MCF 10A (cell line): Measurements from ENCODE around the gene GRID1. TPM values are rescaled to one million over a fixed set of nuclear protein-coding genes. Genes with fewer than 3 reads are reported as not detected.

Experiments used
- BruUV-seq: library from RNA; stranded (reverse); fragments of 400-500 nt; replicated peaks from 2 replicates; lab custom pipeline; 2021; lab: Mats Ljungman, UMichigan
- CTCF ChIA-PET: fragments of 300-600 bp; sonication (Branson Sonifier 250); formaldehyde crosslinking; extraction: SDS; loops from one replicate; lab custom pipeline; 2021; ENCODE audit warnings: antibody characterized with exemption, inconsistent platforms; lab: Yijun Ruan, JAX
- POLR2A ChIA-PET: fragments of 300-600, 350-650 bp; sonication (Branson Sonifier 250); formaldehyde crosslinking; extraction: SDS; loops from one replicate; lab custom pipeline; 2020; ENCODE audit warnings: antibody characterized with exemption, inconsistent platforms; lab: Yijun Ruan, JAX
- DNase-seq: peaks from one replicate; pipeline ENCODE4 v3.0.0-alpha.2; 2018; ENCODE audit not compliant: unreplicated experiment
- H3K27ac Mint-ChIP-seq: one replicate; pipeline ENCODE4 v1.8.0; 2022; ENCODE audit warnings: mild to moderate bottlenecking, low read depth, mixed read lengths; ENCODE audit not compliant: unreplicated experiment
- H3K27me3 Mint-ChIP-seq: one replicate; pipeline ENCODE4 v1.8.0; 2022; ENCODE audit warnings: mixed read lengths; ENCODE audit not compliant: insufficient read depth, unreplicated experiment
- H3K36me3 Mint-ChIP-seq: one replicate; pipeline ENCODE4 v1.8.0; 2022; ENCODE audit warnings: mild to moderate bottlenecking, moderate library complexity, mixed read lengths; ENCODE audit not compliant: insufficient read depth, unreplicated experiment
- H3K4me1 Mint-ChIP-seq: one replicate; pipeline ENCODE4 v1.8.0; 2022; ENCODE audit warnings: mixed read lengths; ENCODE audit not compliant: insufficient read depth, unreplicated experiment
- H3K4me3 Mint-ChIP-seq: one replicate; pipeline ENCODE4 v1.8.0; 2022; ENCODE audit warnings: mild to moderate bottlenecking, moderate library complexity, mixed read lengths; ENCODE audit not compliant: unreplicated experiment
- H3K9me3 Mint-ChIP-seq: one replicate; pipeline ENCODE4 v1.8.0; 2022; ENCODE audit warnings: mixed read lengths; ENCODE audit not compliant: unreplicated experiment
- intact Hi-C: fragments of 100-400 bp; cut with micrococcal nuclease; formaldehyde crosslinking; loops from 2 replicates; pipeline ENCODE4 v1.14.1; 2022
- total RNA-seq: library from RNA; stranded (reverse); gene quantifications from 2 replicates; pipeline ENCODE4 v1.2.3, GENCODE V29; 2022
- TF ChIP-seq, protein P1 (sequence below): fragments of 200-600 bp; IDR thresholded peaks from one replicate; pipeline ENCODE4 v1.8.0; 2022; ENCODE audit warnings: antibody characterized with exemption, mild to moderate bottlenecking; ENCODE audit not compliant: unreplicated experiment

The GRID1 gene
- total RNA-seq, 1 experiment from 2014 or later = not detected

DNA sequence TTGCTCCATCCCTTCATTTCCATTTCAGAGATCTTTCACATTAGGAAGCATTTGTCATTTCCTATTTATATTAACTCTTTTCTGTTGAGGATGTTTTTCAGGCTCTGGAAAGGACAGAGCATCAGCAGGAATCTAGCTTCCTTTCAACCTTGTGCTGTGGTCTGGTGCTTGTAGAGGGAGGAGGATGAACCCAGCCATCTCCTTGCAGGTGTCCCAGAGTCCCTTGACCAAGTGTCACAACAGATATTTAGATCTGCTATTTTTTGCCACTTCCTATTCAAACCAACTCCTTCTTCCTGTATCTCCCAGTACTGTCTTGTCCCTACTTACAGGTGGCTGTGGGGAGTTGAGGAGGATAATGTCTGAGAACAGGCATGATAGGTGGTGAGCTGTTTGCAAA is 742.8 kb downstream of the GRID1 start:
- ChIA-PET CTCF (interaction anchor here (0.7 kb wide), 1 partner anchor 20 kb away, joined by 3 read pairs; no protein-coding TSS in a partner anchor), POLR2A (interaction anchor here (0.9 kb wide), 1 partner anchor 9 kb away, joined by 3 read pairs; no protein-coding TSS in a partner anchor)
- no peak overlapping the region for H3K27ac Mint-ChIP-seq
- intact Hi-C loops = no loop called here
- no peaks in the 10 kb centered on the region for H3K36me3 Mint-ChIP-seq
- DNase-seq = no peak
- H3K9me3 Mint-ChIP-seq = no peaks in the 10 kb centered on the region
- TF ChIP-seq, protein P1, sequence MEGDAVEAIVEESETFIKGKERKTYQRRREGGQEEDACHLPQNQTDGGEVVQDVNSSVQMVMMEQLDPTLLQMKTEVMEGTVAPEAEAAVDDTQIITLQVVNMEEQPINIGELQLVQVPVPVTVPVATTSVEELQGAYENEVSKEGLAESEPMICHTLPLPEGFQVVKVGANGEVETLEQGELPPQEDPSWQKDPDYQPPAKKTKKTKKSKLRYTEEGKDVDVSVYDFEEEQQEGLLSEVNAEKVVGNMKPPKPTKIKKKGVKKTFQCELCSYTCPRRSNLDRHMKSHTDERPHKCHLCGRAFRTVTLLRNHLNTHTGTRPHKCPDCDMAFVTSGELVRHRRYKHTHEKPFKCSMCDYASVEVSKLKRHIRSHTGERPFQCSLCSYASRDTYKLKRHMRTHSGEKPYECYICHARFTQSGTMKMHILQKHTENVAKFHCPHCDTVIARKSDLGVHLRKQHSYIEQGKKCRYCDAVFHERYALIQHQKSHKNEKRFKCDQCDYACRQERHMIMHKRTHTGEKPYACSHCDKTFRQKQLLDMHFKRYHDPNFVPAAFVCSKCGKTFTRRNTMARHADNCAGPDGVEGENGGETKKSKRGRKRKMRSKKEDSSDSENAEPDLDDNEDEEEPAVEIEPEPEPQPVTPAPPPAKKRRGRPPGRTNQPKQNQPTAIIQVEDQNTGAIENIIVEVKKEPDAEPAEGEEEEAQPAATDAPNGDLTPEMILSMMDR = no peak
- H3K27me3 Mint-ChIP-seq = peaks cover 10% of the 10 kb centered on the region
- no peak overlapping the region for H3K4me3 Mint-ChIP-seq
- H3K4me1 Mint-ChIP-seq = no peaks in the 10 kb centered on the region
- BruUV-seq = no TSS peak

DNA sequence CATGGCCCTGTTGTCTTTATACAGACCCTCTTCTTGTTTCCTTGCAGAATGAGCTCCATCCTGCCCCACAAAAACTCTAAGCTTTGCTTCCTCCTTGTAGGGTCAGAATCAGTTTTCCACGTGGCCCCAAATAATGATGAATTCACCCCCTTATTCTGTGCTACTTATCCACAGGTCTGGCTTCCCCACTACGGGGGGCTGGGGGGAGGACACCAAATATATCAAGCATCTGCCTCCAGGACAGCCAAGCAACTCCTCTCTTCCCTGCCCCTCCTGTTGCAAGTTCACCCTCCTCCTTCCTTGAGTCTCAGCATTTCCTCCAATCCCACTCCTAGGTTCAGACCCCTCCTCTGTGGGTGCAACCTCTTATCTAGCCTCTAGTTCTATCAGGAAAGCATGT is 743.3 kb downstream of the GRID1 start:
- TF ChIP-seq, protein P1 = no peak
- BruUV-seq = no TSS peak
- CTCF ChIA-PET = interaction anchor here (0.6 to 0.7 kb wide), 2 partner anchors 20 to 197 kb away, joined by 3 read pairs; no protein-coding TSS in a partner anchor
- peaks cover 10% of the 10 kb centered on the region for H3K27me3 Mint-ChIP-seq
- H3K9me3 Mint-ChIP-seq = no peaks in the 10 kb centered on the region
- no peaks in the 10 kb centered on the region for H3K36me3 Mint-ChIP-seq
- no peak overlapping the region for H3K4me3 Mint-ChIP-seq
- no peak overlapping the region for H3K27ac Mint-ChIP-seq
- intact Hi-C loops = no loop called here
- DNase-seq = no peak
- POLR2A ChIA-PET = interaction anchor here (0.7 to 0.9 kb wide), 2 partner anchors 9 to 11 kb away, joined by 3 read pairs; no protein-coding TSS in a partner anchor
- no peaks in the 10 kb centered on the region for H3K4me1 Mint-ChIP-seq

DNA sequence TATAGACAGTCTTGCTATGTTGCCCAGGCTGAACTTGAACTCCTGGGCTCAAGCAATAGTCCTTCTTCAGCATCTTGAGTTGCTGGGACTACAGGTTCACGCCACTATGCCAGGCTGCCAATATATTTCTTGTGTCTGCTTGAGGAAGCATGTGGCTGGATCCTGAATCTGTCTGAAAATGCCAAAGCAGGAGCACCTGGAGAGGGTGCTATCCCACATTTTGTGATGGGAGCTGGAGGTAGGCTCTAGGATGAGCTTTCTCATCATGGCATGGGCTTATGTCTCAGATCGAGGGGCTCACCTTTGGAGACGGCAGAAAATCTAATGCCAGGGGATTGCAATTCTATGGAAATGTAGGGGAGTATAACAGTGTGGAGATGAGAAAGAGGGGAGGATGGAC is 744.2 kb downstream of the GRID1 start:
- DNase-seq = no peak
- intact Hi-C loops = no loop called here
- CTCF ChIA-PET = no interaction called here
- Mint-ChIP-seq H3K27ac (no peak overlapping the region), H3K4me1 (no peaks in the 10 kb centered on the region), H3K4me3 (no peak overlapping the region), H3K36me3 (no peaks in the 10 kb centered on the region), H3K27me3 (peaks cover 10% of the 10 kb centered on the region), H3K9me3 (no peaks in the 10 kb centered on the region)
- TF ChIP-seq, protein P1 = no peak
- POLR2A ChIA-PET = no interaction called here
- no TSS peak for BruUV-seq

DNA sequence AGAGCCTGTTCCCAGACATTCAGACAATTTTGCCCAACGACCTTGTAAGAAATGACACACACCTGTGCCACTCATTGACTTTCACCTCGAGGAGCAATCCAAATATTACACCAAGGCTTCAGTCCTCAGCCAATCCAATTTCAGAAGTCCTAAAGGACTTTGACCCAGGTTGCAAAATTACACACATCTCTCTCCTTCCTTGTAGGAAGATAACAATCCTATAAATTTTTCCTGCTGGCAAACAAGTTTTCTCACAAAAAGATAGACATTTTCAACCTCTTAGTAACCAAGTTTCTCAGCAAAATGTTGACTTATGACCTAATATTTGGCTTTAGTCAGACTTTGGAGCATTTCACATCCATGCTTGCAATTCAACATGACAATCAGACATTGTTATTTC is 745.0 kb downstream of the GRID1 start:
- intact Hi-C loops = no loop called here
- ChIA-PET CTCF (no interaction called here), POLR2A (no interaction called here)
- Mint-ChIP-seq H3K9me3 (no peaks in the 10 kb centered on the region), H3K27me3 (peaks cover 10% of the 10 kb centered on the region), H3K4me1 (no peaks in the 10 kb centered on the region), H3K27ac (no peak overlapping the region), H3K4me3 (no peak overlapping the region), H3K36me3 (no peaks in the 10 kb centered on the region)
- no TSS peak for BruUV-seq
- TF ChIP-seq, protein P1 = no peak
- DNase-seq = no peak
